ENCODE data around the gene FGF18.
A peak's percentile ranks its signal among the peaks of the same experiment; 100 is the strongest.

FGF18 gene

DNA sequence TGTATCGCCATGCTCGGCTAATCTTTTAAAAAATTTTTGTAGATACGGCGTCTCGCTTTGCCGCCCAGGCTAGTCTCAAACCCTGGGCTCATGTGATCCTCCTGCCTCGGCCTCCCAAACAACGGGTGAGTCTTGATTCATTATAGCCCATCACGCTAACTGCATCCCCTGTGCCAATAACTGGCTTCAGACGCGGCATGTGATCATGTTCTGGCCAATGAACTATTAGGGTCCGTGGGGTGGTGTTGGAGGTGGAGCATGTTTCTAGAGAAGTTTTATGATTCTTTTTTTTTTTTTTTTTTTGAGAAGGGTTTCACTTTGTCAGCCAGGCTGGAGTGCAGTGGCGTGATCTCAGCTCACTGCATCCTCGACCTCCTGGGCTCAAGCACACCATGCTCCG lies 51.0 kb downstream of the FGF18 start:
- TF ChIP-seq, protein P1, sequence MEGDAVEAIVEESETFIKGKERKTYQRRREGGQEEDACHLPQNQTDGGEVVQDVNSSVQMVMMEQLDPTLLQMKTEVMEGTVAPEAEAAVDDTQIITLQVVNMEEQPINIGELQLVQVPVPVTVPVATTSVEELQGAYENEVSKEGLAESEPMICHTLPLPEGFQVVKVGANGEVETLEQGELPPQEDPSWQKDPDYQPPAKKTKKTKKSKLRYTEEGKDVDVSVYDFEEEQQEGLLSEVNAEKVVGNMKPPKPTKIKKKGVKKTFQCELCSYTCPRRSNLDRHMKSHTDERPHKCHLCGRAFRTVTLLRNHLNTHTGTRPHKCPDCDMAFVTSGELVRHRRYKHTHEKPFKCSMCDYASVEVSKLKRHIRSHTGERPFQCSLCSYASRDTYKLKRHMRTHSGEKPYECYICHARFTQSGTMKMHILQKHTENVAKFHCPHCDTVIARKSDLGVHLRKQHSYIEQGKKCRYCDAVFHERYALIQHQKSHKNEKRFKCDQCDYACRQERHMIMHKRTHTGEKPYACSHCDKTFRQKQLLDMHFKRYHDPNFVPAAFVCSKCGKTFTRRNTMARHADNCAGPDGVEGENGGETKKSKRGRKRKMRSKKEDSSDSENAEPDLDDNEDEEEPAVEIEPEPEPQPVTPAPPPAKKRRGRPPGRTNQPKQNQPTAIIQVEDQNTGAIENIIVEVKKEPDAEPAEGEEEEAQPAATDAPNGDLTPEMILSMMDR (conservative IDR thresholded peaks at IDR 0.05; ENCODE audit: control insufficient read depth, insufficient read depth, low read depth, low read length) = no peak
- DNase-seq (ENCODE audit: low read depth) = no peak
- no peak overlapping the region for H3K4me3 ChIP-seq (ENCODE audit: control insufficient read depth, low read depth, low read length)

DNA sequence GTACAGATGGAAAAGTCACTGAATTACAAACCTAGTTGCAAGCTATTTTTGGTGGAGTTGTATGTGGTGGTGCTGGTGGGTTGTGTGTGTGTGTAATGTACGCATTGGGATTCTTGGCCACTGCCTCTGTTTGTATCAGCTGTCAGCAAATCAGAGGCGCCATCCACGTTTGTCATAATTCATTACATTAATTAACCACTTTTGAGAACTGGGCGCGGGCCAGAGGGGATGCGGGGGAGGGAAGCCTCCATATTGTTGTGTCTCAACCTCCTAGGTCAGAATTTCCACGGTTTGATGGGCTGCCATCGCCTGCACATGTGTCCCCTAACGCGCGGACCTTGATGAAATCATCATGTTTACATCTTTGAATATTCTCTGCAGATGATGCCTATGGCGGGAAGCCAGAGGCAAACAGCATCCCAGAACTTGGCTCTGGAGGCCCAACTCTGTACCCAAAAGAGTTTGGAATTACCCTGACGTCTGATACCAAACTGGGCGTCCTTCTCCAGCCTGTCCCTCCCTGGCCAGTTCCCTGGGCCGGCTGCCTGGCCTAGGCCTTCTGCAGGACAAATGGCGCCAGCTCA lies 54.9 kb downstream of the FGF18 start:
- H3K4me3 ChIP-seq (ENCODE audit: control insufficient read depth, low read depth, low read length) = no peak overlapping the region
- TF ChIP-seq, protein P1 (conservative IDR thresholded peaks at IDR 0.05; ENCODE audit: control insufficient read depth, insufficient read depth, low read depth, low read length) = no peak
- DNase-seq (ENCODE audit: low read depth) = no peak

DNA sequence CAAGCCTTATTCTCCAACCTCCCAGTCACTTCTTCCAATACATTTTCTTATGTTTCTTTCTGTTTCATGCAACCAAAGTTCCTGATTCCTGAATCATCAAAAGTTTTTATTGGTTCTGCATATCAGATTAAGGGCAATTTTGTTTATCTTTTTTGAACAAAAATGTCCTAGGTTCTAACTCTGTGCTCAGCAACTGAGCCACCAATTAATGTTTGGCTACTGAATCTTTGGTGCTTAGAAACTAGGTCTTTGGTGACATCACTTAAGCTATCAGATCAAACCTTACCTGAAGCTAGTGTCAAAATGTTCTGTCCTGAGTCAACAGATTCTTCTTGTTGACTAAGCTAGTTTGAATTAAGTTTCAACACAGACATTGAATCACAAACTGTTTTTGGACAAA lies 56.1 kb downstream of the FGF18 start:
- peak; percentile 14 for DNase-seq (ENCODE audit: low read depth)
- no peak overlapping the region for H3K4me3 ChIP-seq (ENCODE audit: control insufficient read depth, low read depth, low read length)
- TF ChIP-seq, protein P1 (conservative IDR thresholded peaks at IDR 0.05; ENCODE audit: control insufficient read depth, insufficient read depth, low read depth, low read length) = no peak

DNA sequence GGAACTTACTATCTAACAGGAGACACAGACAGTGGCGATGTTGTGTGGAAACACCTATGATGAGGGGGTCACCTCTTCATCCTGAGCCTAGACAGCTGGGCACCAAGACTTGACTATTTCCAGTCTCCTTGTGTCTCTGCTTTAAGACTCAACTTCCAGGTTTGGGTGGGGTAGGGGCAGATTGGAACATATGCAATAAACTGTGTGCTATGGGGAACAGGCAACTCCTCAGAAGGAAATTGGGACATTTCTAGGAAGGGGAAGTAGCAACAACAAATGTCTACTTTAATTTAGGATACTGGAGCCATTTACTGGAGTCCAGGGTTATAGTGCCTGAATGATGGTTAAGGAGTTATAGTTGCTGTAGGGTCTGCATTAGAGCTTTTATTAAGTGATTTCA lies 57.3 kb downstream of the FGF18 start:
- H3K4me3 ChIP-seq (ENCODE audit: control insufficient read depth, low read depth, low read length) = no peak overlapping the region
- no peak for DNase-seq (ENCODE audit: low read depth)
- TF ChIP-seq, protein P1 (conservative IDR thresholded peaks at IDR 0.05; ENCODE audit: control insufficient read depth, insufficient read depth, low read depth, low read length) = no peak

DNA sequence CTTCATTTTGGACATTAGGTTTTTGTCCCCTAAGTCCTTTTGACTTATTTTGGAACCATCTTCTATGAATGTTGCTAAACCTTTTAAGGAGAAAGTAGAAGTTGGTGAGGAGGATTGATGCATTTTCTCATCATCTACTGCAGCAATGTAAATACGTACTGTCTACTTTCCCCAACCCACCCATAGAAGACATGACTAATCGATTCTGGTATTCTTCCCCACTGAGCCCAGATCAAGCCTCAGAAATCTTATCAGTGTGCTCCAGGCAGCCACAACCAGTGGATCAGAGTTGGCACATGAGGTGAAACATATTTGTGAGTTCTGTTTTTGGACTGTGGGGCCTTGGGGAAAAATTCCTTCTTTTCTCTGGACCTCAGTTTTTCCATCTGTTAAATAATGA lies 57.7 kb downstream of the FGF18 start:
- no peak overlapping the region for H3K4me3 ChIP-seq (ENCODE audit: control insufficient read depth, low read depth, low read length)
- no peak for DNase-seq (ENCODE audit: low read depth)
- TF ChIP-seq, protein P1 (conservative IDR thresholded peaks at IDR 0.05; ENCODE audit: control insufficient read depth, insufficient read depth, low read depth, low read length) = no peak

DNA sequence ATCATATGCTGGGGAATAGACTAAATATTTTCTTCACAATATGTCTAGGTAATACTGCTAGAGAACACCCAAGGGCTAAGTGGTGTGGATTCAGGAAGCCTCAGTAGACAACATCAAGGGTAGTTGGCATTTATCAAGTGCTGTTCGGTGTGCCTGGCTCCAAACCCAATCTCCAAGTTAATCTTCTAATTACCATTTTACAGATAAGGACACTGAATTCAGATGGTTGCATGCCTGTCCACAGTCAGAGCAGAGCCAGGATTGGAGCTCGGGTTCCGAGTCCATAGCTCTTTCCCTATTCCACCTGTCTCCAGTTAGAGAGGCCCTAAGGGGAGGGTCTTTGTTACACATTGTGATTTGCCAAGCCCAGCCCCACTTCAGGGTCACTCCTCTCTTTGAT lies 58.2 kb downstream of the FGF18 start:
- TF ChIP-seq, protein P1 (conservative IDR thresholded peaks at IDR 0.05; ENCODE audit: control insufficient read depth, insufficient read depth, low read depth, low read length) = no peak
- DNase-seq (ENCODE audit: low read depth) = no peak
- H3K4me3 ChIP-seq (ENCODE audit: control insufficient read depth, low read depth, low read length) = no peak overlapping the region
